Activated naive CD8-positive, alpha-beta T cell treated with anti-CD3 and anti-CD28 coated beads, Interleukin-2, amount 50 U/mL, for 24 hours (primary cell): ENCODE measurements around the gene BTBD9.

Source experiments
- ATAC-seq: fragments of 150-1000 bp; cut with Tn5 transposase; one replicate; pipeline ENCODE4 v1.10.0; 2021
- DNase-seq: peaks from one replicate; pipeline ENCODE4 v3.0.0; 2021
- H3K27ac Mint-ChIP-seq: one replicate; pipeline ENCODE4 v1.8.0; 2021; ENCODE audit warnings: mild to moderate bottlenecking, mixed read lengths
- H3K27me3 Mint-ChIP-seq: one replicate; pipeline ENCODE4 v1.8.0; 2021; ENCODE audit warnings: mixed read lengths
- H3K36me3 Mint-ChIP-seq: one replicate; pipeline ENCODE4 v1.8.0; 2021; ENCODE audit warnings: low read depth, mixed read lengths
- H3K4me1 Mint-ChIP-seq: one replicate; pipeline ENCODE4 v1.8.0; 2021; ENCODE audit warnings: mixed read lengths
- H3K4me3 Mint-ChIP-seq: one replicate; pipeline ENCODE4 v1.8.0; 2021; ENCODE audit warnings: mild to moderate bottlenecking, moderate library complexity, mixed read lengths
- H3K9me3 Mint-ChIP-seq: one replicate; pipeline ENCODE4 v1.8.0; 2021; ENCODE audit warnings: mixed read lengths

BTBD9 gene

GRCh38 chr6:38163186-38164130, 476.3 kb downstream of the BTBD9 start:
- H3K27me3 Mint-ChIP-seq, result no peaks in the 10 kb centered on the region
- peaks cover 3% of the 10 kb centered on the region for H3K9me3 Mint-ChIP-seq
- H3K27ac Mint-ChIP-seq, result no peak overlapping the region
- no peaks in the 10 kb centered on the region for H3K4me1 Mint-ChIP-seq
- no peak for ATAC-seq
- DNase-seq, result no peak
- H3K4me3 Mint-ChIP-seq, result no peak overlapping the region
- H3K36me3 Mint-ChIP-seq, result peaks cover 11% of the 10 kb centered on the region

- ATAC-seq (no peak), DNase-seq (no peak)
- Mint-ChIP-seq H3K4me3 (no peak overlapping the region), H3K4me1 (no peaks in the 10 kb centered on the region), H3K27ac (no peak overlapping the region), H3K9me3 (peaks cover 3% of the 10 kb centered on the region), H3K36me3 (peaks cover 14% of the 10 kb centered on the region), H3K27me3 (no peaks in the 10 kb centered on the region)
Observed at GRCh38 chr6:38162493-38163185, 477.1 kb downstream of the BTBD9 start.

- no peak overlapping the region for H3K27ac Mint-ChIP-seq
- ATAC-seq (no peak), DNase-seq (no peak)
- H3K4me1 Mint-ChIP-seq, result no peaks in the 10 kb centered on the region
- H3K9me3 Mint-ChIP-seq, result peaks cover 3% of the 10 kb centered on the region
- H3K36me3 Mint-ChIP-seq, result peaks cover 14% of the 10 kb centered on the region
- H3K4me3 Mint-ChIP-seq, result no peak overlapping the region
- no peaks in the 10 kb centered on the region for H3K27me3 Mint-ChIP-seq
Observed at GRCh38 chr6:38161754-38162492, 477.8 kb downstream of the BTBD9 start.

- peaks cover 14% of the 10 kb centered on the region for H3K36me3 Mint-ChIP-seq
- ATAC-seq, result no peak
- H3K27me3 Mint-ChIP-seq, result no peaks in the 10 kb centered on the region
- H3K4me1 Mint-ChIP-seq, result no peaks in the 10 kb centered on the region
- no peak overlapping the region for H3K4me3 Mint-ChIP-seq
- no peak overlapping the region for H3K27ac Mint-ChIP-seq
- no peak for DNase-seq
- H3K9me3 Mint-ChIP-seq, result peaks cover 3% of the 10 kb centered on the region
Observed at GRCh38 chr6:38161331-38161730, 478.4 kb downstream of the BTBD9 start.

GRCh38 chr6:38160831-38161230, 478.9 kb downstream of the BTBD9 start:
- Mint-ChIP-seq H3K4me3 (no peak overlapping the region), H3K9me3 (peaks cover 3% of the 10 kb centered on the region)

GRCh38 chr6:38159596-38159995, 480.1 kb downstream of the BTBD9 start:
- Mint-ChIP-seq H3K27me3 (no peaks in the 10 kb centered on the region), H3K4me3 (no peak overlapping the region), H3K4me1 (no peaks in the 10 kb centered on the region), H3K9me3 (peaks cover 3% of the 10 kb centered on the region), H3K27ac (no peak overlapping the region), H3K36me3 (peaks cover 18% of the 10 kb centered on the region)
- DNase-seq (no peak), ATAC-seq (no peak)

More at GRCh38 chr6:38160831-38161230, 478.9 kb downstream of the BTBD9 start:
- H3K27ac Mint-ChIP-seq, result peak overlapping the region; percentile 55
- H3K36me3 Mint-ChIP-seq, result peaks cover 16% of the 10 kb centered on the region
- H3K27me3 Mint-ChIP-seq, result no peaks in the 10 kb centered on the region
- H3K4me1 Mint-ChIP-seq, result no peaks in the 10 kb centered on the region
- ATAC-seq (no peak), DNase-seq (no peak)

- Mint-ChIP-seq H3K4me3 (no peak overlapping the region), H3K9me3 (peaks cover 3% of the 10 kb centered on the region), H3K27ac (no peak overlapping the region), H3K27me3 (no peaks in the 10 kb centered on the region), H3K4me1 (no peaks in the 10 kb centered on the region), H3K36me3 (peaks cover 18% of the 10 kb centered on the region)
- no peak for DNase-seq
- no peak for ATAC-seq
Observed at GRCh38 chr6:38158762-38159350, 480.9 kb downstream of the BTBD9 start.

- peak overlapping the region; percentile 32 for H3K4me3 Mint-ChIP-seq
- H3K4me1 Mint-ChIP-seq, result no peaks in the 10 kb centered on the region
- no peak overlapping the region for H3K27ac Mint-ChIP-seq
- H3K9me3 Mint-ChIP-seq, result peaks cover 3% of the 10 kb centered on the region
- H3K27me3 Mint-ChIP-seq, result no peaks in the 10 kb centered on the region
- H3K36me3 Mint-ChIP-seq, result peaks cover 18% of the 10 kb centered on the region
- ATAC-seq (no peak), DNase-seq (no peak)
Observed at GRCh38 chr6:38157905-38158304, 481.8 kb downstream of the BTBD9 start.

GRCh38 chr6:38156818-38157565, 482.7 kb downstream of the BTBD9 start:
- H3K27me3 Mint-ChIP-seq, result no peaks in the 10 kb centered on the region

GRCh38 chr6:38155621-38156204, 484.0 kb downstream of the BTBD9 start:
- Mint-ChIP-seq H3K36me3 (peaks cover 21% of the 10 kb centered on the region), H3K4me1 (no peaks in the 10 kb centered on the region), H3K27me3 (no peaks in the 10 kb centered on the region), H3K9me3 (peaks cover 2% of the 10 kb centered on the region), H3K4me3 (no peak overlapping the region), H3K27ac (peak overlapping the region; percentile 2)
- DNase-seq, result no peak
- no peak for ATAC-seq

More at GRCh38 chr6:38156818-38157565, 482.7 kb downstream of the BTBD9 start:
- no peak for DNase-seq
- Mint-ChIP-seq H3K4me3 (no peak overlapping the region), H3K9me3 (peaks cover 3% of the 10 kb centered on the region), H3K36me3 (peaks cover 24% of the 10 kb centered on the region), H3K27ac (no peak overlapping the region), H3K4me1 (no peaks in the 10 kb centered on the region)
- ATAC-seq, result no peak

- no peak overlapping the region for H3K4me3 Mint-ChIP-seq
- H3K9me3 Mint-ChIP-seq, result no peaks in the 10 kb centered on the region
- H3K36me3 Mint-ChIP-seq, result peaks cover 17% of the 10 kb centered on the region
- H3K27me3 Mint-ChIP-seq, result no peaks in the 10 kb centered on the region
- H3K27ac Mint-ChIP-seq, result peak overlapping the region; percentile 20
- ATAC-seq (no peak), DNase-seq (no peak)
- H3K4me1 Mint-ChIP-seq, result no peaks in the 10 kb centered on the region
Observed at GRCh38 chr6:38155144-38155543, 484.6 kb downstream of the BTBD9 start.

GRCh38 chr6:38154731-38155130, 485.0 kb downstream of the BTBD9 start:
- Mint-ChIP-seq H3K36me3 (peaks cover 15% of the 10 kb centered on the region), H3K9me3 (no peaks in the 10 kb centered on the region), H3K27ac (no peak overlapping the region), H3K4me3 (no peak overlapping the region), H3K27me3 (no peaks in the 10 kb centered on the region), H3K4me1 (no peaks in the 10 kb centered on the region)
- ATAC-seq (no peak), DNase-seq (no peak)

- Mint-ChIP-seq H3K36me3 (peaks cover 14% of the 10 kb centered on the region), H3K4me3 (no peak overlapping the region), H3K4me1 (no peaks in the 10 kb centered on the region), H3K9me3 (no peaks in the 10 kb centered on the region), H3K27me3 (no peaks in the 10 kb centered on the region), H3K27ac (no peak overlapping the region)
- ATAC-seq (no peak), DNase-seq (no peak)
Observed at GRCh38 chr6:38153798-38154345, 485.9 kb downstream of the BTBD9 start.
